Duodenal mucosa (tissue), 2 donors: ENCODE results near the gene MED26.

Experiments used
- H3K27ac ChIP-seq: one replicate; pipeline ENCODE4 v1.7.0; 2013; ENCODE audit warnings: low read depth, low read length
- H3K27me3 ChIP-seq, 2 donors: one replicate each; pipeline ENCODE4 v1.7.0; 2013; ENCODE audit warnings: low read length in 2 of 2, control low read depth in 1 of 2; ENCODE audit not compliant: insufficient read depth in 2 of 2, control insufficient read depth in 1 of 2
- H3K36me3 ChIP-seq, 2 donors: one replicate each; pipeline ENCODE4 v1.7.0; 2013; ENCODE audit warnings: low read length in 2 of 2, control low read depth in 1 of 2; ENCODE audit not compliant: insufficient read depth in 2 of 2, control insufficient read depth in 1 of 2
- H3K4me1 ChIP-seq, 2 donors: one replicate each; pipeline ENCODE4 v1.7.0; 2013; ENCODE audit warnings: low read length in 2 of 2, control low read depth in 1 of 2; ENCODE audit not compliant: insufficient read depth in 2 of 2, control insufficient read depth in 1 of 2
- H3K4me3 ChIP-seq, 2 donors: one replicate each; pipeline ENCODE4 v1.7.0; 2013; ENCODE audit warnings: low read length in 2 of 2, low read depth in 1 of 2
- H3K9ac ChIP-seq, 2 donors: one replicate each; pipeline ENCODE4 v1.7.0; 2013; ENCODE audit warnings: low read length in 2 of 2, low read depth in 1 of 2
- H3K9me3 ChIP-seq, 2 donors: one replicate each; pipeline ENCODE4 v1.7.0; 2013; ENCODE audit warnings: low read length in 2 of 2, control low read depth in 1 of 2; ENCODE audit not compliant: control insufficient read depth in 1 of 2

The MED26 gene

DNA sequence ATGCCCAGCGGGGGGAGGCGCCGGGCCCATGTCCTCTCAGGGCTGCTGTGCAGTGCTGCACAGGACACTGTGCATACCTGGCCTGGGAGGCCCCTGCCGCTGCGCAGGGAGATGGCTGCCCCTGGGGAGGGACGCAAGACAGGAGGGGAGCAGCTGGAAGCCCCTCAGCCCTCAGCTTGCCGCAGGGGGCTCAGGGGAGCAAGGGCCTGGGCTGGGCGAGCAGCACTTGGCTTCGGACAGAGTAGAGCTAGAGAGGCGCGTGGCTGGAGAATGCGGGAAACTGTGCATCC lies 96.7 kb downstream of the MED26 start:
- peaks cover 56 to 91% of the 10 kb centered on the region in 2 donors for H3K36me3 ChIP-seq
- H3K27me3 ChIP-seq = no peaks in the 10 kb centered on the region
- no peaks in the 10 kb centered on the region for H3K4me1 ChIP-seq
- H3K9ac ChIP-seq = no peak overlapping the region
- no peaks in the 10 kb centered on the region for H3K9me3 ChIP-seq
- no peak overlapping the region for H3K4me3 ChIP-seq
- H3K27ac ChIP-seq = no peak overlapping the region

DNA sequence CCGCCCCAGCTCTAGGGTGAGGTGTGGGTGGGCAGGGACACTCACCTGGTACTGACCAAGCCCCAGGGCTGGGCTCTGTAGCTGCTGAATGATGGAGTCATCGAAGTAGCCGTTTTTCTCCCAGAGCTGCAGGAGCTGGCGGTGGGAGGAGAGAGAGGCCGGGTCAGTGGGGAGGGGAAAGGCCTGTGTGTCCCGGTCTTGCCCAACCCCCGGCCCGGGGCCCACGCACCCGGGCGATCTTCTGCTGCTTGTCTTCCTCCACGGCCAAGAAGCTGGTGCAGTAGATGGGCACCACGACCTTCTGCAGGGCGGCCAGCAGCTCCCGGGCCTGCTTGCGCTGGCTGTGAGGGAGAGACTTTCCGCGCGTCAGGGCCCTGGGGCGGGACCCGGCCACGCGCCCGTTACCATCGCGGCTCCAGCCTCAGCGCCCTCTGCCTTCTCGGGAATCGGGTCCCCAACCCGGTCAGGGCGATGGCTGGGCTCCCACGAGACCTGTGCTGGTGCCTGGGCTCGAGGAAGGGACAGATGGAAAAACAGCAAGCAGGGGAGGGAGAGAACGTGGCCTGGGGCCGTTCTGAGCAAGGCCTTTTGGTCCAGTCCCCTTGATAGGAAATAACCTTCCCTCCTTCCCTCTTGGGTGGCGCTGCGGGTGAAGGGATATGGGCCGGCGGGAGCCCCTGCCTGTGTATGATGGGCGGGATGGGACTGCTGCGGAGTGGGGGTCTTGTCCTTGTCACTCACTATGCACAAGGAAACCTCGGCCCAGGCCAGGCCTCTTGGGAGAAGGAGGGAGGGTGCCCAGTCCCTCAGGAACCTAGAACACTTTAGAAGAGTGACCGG lies 97.2 kb downstream of the MED26 start:
- Histone ChIP-seq H3K27me3 (no peaks in the 10 kb centered on the region), H3K36me3 (peaks cover 60 to 91% of the 10 kb centered on the region in 2 donors), H3K9ac (no peak overlapping the region), H3K9me3 (no peaks in the 10 kb centered on the region), H3K27ac (no peak overlapping the region), H3K4me3 (no peak overlapping the region), H3K4me1 (no peaks in the 10 kb centered on the region)

DNA sequence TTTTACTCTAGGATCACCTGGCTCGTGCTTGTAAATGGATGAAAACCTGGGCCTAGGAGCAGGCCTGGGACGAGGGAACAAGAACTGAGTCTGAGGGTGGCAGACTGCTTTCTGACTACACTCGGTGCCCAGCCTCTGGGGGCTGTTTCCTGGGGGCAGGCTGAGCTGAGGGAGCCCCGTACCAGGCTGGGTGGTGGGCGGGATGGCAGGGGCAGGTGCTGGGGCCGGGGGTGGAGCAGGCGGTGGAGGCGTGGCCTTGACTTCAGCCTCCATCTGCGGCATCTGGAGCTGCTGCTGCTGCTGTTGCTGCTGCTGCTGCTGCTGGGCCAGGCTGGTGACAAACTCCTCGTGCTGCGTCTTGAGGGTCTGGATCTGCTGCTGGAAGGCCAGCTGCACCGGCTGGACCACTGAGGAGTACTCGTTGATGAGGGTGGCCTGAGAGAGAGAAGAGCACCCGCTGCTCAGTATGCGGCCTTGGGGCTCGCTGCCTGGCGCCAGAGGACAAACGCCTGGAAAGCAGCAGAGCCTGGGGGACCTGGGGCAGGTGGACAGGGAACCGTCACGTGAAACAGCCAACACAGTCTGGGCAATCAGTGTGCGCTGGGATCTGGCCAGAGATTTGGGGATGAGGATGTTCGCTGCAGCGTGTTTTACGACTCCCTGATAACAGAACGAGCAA lies 98.4 kb downstream of the MED26 start:
- Histone ChIP-seq H3K27me3 (no peaks in the 10 kb centered on the region), H3K36me3 (peaks cover 66 to 91% of the 10 kb centered on the region in 2 donors), H3K4me1 (no peaks in the 10 kb centered on the region), H3K9me3 (no peaks in the 10 kb centered on the region), H3K27ac (no peak overlapping the region), H3K9ac (no peak overlapping the region), H3K4me3 (no peak overlapping the region)

DNA sequence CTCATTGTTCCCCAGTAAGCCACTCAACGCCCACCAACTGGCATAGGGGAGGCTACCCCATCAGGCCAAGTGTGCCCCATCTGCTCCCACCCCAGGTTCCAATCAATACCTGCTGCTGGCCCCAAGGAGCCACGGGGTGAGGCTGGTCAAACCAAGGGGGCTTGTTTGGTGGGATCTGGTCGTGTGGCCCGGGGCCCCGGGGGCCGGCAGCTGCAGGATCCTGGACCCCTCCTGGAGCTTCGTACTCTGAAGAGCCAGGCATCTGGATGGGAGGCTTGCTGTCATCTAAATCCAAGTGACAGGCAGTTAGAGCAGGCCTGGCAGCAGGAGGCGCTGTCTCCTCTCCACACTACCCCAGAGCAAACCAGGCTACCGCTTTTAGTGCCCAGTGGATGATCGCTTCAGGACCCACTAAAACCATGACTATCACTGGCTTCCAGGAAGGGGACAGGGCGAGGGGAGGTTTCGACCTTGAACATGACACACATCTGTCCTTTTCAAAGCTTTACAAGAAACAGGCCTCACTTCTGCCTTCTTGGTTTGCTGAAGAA lies 100.0 kb downstream of the MED26 start:
- H3K4me3 ChIP-seq = no peak overlapping the region
- no peaks in the 10 kb centered on the region for H3K4me1 ChIP-seq
- H3K27ac ChIP-seq = no peak overlapping the region
- no peak overlapping the region for H3K9ac ChIP-seq
- peaks cover 68 to 87% of the 10 kb centered on the region in 2 donors for H3K36me3 ChIP-seq
- H3K27me3 ChIP-seq = no peaks in the 10 kb centered on the region
- no peaks in the 10 kb centered on the region for H3K9me3 ChIP-seq

DNA sequence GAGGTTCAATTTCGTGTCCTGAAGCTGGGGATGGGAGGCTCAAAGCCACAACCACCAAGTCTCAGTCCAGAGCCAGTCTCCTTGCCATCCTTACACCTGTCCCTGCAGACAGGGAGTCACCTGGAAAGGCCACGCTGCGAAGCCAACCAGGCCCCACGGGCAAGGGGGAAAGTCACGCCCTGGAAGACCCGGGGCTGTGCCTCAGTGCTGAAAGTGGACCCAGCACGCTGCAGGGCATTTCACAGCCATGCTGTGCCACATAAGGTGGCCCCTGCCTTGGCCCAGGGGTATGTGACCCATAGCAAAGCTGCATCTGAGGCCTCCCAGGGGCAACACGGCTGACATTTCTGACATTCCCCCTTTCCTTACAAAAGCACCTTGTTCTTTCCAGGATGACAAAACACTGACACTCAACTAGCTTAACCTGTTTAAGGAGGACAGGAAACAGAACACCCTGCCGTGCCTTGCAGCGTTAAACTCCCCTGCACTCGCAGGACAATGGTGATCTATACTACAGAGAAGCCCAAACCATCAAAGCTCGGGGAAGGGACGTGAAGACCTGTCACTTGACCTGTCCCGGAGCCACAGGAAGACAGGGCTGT lies 100.6 kb downstream of the MED26 start:
- Histone ChIP-seq H3K27ac (no peak overlapping the region), H3K4me1 (no peaks in the 10 kb centered on the region), H3K36me3 (peaks cover 63 to 87% of the 10 kb centered on the region in 2 donors), H3K9me3 (no peaks in the 10 kb centered on the region), H3K9ac (no peak overlapping the region), H3K27me3 (no peaks in the 10 kb centered on the region), H3K4me3 (no peak overlapping the region)

DNA sequence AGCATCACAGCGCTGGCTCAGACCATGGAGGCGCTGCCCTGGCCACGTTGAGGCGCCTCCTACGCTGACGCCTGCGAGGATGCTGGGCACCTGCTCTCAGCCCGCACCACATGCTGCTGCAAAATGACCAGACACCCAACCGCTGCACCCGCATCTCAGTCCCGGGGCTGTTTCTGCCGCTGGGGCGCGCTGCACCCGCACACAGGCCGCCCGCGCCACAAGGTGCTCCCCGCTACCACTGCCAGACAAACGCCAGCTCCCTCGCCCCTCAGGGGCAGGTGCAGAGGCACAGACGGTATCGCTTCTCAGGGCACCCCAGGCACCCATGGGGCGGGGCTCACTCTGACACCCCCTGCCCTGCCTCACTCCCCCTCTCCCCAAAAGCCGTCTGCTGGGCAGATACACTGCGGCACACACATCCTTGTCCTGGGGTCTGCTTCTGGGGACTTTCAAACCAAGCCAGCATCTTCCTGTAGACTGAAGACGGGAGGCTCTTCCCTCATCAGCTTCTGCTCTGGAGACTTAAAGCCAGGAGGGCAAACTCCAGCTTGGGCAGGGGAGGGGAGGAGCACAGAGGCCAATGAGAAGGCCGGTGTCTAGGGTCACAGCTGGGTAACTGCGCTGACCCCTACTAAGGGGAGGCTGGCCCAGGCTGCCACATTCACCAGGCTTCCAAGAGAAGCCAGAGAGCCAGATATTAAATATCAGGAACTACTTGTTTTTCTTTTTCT lies 102.1 kb downstream of the MED26 start:
- H3K36me3 ChIP-seq = peaks cover 54 to 83% of the 10 kb centered on the region in 2 donors
- H3K4me1 ChIP-seq = no peaks in the 10 kb centered on the region
- H3K27me3 ChIP-seq = no peaks in the 10 kb centered on the region
- H3K4me3 ChIP-seq = no peak overlapping the region
- H3K9me3 ChIP-seq = no peaks in the 10 kb centered on the region
- H3K9ac ChIP-seq = no peak overlapping the region
- H3K27ac ChIP-seq = no peak overlapping the region

DNA sequence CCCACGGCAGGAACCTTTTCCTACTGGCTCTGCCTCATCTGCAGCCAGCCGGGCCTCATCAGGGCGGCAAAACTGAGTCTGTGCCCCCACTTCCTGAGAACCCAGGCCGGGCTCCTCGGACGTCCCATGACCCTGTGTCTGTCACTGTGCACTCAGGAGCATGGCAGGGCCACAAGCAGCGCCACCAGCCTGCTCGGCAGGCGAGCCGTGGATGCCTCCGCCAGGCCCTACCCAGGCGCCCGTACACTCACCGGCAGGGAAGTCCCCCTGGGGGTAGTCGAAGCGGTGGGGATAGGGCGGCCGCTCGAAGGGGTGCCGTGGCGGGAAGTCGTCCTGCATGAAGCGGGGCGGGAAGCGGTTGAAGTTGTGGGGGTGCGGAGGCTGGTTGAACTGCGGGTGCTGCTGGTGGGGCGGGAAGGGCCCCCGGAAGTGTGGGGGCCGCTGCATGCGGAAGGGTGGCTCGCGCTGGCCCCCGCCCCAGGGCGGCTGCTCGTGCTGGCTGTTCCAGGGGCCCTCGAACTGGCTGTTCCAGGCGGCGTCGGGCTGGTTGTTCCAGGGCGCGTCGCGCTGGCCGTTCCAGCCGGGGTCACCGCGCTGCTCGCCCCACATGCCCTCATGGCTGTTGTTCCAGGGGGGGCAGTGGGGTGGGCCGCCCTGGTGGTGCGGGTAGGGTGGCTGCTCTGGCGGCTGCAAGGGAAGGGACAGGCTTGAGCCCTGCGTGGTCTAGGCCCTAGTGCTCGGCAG lies 102.8 kb downstream of the MED26 start:
- Histone ChIP-seq H3K4me1 (no peaks in the 10 kb centered on the region), H3K27ac (no peak overlapping the region), H3K36me3 (peaks cover 52 to 83% of the 10 kb centered on the region in 2 donors), H3K9me3 (no peaks in the 10 kb centered on the region), H3K9ac (no peak overlapping the region), H3K27me3 (no peaks in the 10 kb centered on the region), H3K4me3 (no peak overlapping the region)
